ENCODE data around the gene LRP4.

DNA sequence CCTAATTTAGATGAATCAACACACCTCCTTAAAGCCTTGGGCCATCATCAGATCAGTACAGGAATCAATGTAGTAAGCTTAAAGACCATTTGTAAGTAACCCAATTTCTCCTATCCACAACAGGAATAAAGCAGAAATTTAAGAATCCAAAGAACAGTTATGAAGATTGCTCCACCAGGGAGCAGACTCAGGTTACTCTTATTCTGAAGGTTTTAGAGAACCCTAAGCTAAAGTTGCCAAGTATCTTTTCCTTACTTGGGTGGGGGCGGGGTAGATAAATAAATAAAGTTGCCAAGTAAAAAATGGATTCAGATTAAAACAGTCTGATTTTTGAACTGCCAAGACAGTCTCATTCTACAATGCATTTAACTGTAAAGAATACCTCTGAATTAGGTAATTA lies 90.4 kb downstream of the LRP4 start:
- TF ChIP-seq POLR2A (IDR thresholded peaks at IDR 0.05; ENCODE audit: low read depth) (no peak), CTCF (IDR thresholded peaks at IDR 0.05) (no peak), EP300 (IDR thresholded peaks at IDR 0.05) (no peak)
